SW480 (cell line): ENCODE results near the gene GLRA3.

Source experiments
- DNase-seq: peaks from one replicate; pipeline ENCODE4 v3.0.0-alpha.2; 2016; ENCODE audit warnings: low spot score

Gene GLRA3

DNA sequence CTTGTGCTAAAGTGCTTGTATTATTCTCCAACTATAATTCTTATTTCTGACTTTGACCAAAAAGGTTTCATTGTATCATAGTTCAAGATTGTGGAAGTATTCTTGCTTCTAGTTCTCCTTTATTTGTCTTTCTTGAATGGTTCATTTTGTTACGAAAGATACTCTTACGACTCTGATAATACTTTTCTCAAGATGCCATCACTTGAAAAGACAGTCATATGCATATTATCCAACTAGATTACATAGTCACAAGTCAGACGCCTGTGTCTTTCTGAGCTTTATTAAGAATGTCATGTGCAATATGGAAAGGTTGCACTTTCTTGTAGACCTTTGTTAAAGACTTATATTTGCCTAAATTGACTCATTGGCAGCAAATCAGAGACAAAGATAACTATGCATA, 235.3 kb downstream of the GLRA3 start:
- DNase-seq = no peak

- DNase-seq = no peak
These were observed 236.1 kb downstream of the GLRA3 start for GRCh38 chr4:174592985-174593335.

DNA sequence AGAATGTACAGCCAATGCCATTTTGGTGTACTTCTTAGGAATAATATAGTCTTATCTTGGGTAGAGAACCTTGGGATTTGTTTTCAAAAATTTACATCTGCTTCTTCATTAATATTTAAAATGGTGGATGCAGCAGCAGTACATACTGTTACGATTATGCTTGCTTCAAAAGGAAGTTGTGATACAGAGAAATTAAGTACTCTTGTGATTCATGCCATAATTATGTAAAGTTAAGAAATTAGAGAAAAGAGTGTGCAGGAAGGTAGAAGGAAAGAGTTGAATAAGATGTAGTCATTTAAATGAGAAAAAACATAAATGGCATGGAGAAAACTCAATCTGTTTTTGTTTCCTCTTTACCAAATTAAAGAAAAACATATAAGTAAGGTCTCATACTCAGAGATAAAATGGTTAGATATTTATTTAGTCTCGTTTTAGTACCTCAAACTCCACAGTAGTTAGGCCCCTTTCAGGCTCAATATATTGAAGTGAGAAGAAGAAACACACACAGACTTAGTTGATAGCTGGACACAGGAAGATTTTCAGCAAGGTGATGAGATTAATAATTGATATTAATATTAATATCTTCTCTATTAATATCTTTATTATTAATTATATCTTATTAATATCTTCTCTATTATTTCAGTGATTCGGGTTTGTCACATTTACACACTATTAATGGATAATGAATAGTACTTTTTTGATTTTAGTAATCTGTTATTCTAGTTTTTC, 236.6 kb downstream of the GLRA3 start:
- DNase-seq = no peak

- DNase-seq = no peak
These were observed 237.6 kb downstream of the GLRA3 start for GRCh38 chr4:174591243-174592021.

- no peak for DNase-seq
These were observed 238.7 kb downstream of the GLRA3 start for GRCh38 chr4:174590336-174590735.
